Astrocyte (in vitro differentiated cells and primary cell): ENCODE data around the gene LRRC10B.

Experiments used
- CTCF ChIP-seq: IDR thresholded peaks from 2 replicates; pipeline ENCODE4 v1.5.1; 2011; ENCODE audit warnings: low read depth, mild to moderate bottlenecking, inconsistent platforms, low read length, moderate library complexity; ENCODE audit not compliant: insufficient read depth
- EZH2 ChIP-seq: IDR thresholded peaks from 2 replicates; pipeline ENCODE4 v1.6.1; 2012; ENCODE audit warnings: mild to moderate bottlenecking, low read length, inconsistent platforms; ENCODE audit not compliant: insufficient read depth

- TF ChIP-seq CTCF = no peak
- no peak for TF ChIP-seq EZH2
Measured at GRCh38 chr11:61511383-61511782, 2.8 kb downstream of the LRRC10B start.
